K562 (cell line): ENCODE measurements around the gene SIRT2. TPM values are rescaled to one million over a fixed set of nuclear protein-coding genes. Genes with fewer than 3 reads are reported as not detected.

ENCODE experiments used
- CXXC5 ChIP-seq: fragments of 250-450 bp; sonication (Bioruptor Pico); IDR thresholded peaks from 2 replicates; pipeline ENCODE4 v1.8.0; 2022; ENCODE audit warnings: inconsistent platforms, mild to moderate bottlenecking, moderate library complexity
- FOXK1 ChIP-seq: sonication (generic); formaldehyde crosslinking; IDR thresholded peaks from 2 replicates; pipeline ENCODE4 v1.8.0; 2022; ENCODE audit warnings: missing genetic modification reagents, mild to moderate bottlenecking, borderline replicate concordance
- GABPB1 ChIP-seq: sonication (generic); formaldehyde crosslinking; IDR thresholded peaks from 2 replicates; pipeline ENCODE4 v1.8.0; 2022; ENCODE audit warnings: mild to moderate bottlenecking, missing genetic modification reagents
- GATAD2B ChIP-seq: fragments of 450-650 bp; IDR thresholded peaks from 2 replicates; pipeline ENCODE4 v1.6.1; 2017; ENCODE audit warnings: mild to moderate bottlenecking, borderline replicate concordance
- HDAC2 ChIP-seq: fragments of 450-650 bp; IDR thresholded peaks from 2 replicates; pipeline ENCODE4 v1.6.1; 2016; ENCODE audit warnings: mild to moderate bottlenecking
- HNRNPLL ChIP-seq: fragments of 200-400 bp; formaldehyde crosslinking; IDR thresholded peaks from 2 replicates; pipeline ENCODE4 v1.6.1; 2017; ENCODE audit warnings: low read length, low read depth, mild to moderate bottlenecking; ENCODE audit not compliant: poor library complexity, severe bottlenecking
- NFATC3 ChIP-seq: fragments of 450-650 bp; IDR thresholded peaks from 2 replicates; pipeline ENCODE4 v1.6.1; 2017; ENCODE audit warnings: mild to moderate bottlenecking
- NFIX ChIP-seq: fragments of 250-450 bp; sonication (Bioruptor Pico); IDR thresholded peaks from 2 replicates; pipeline ENCODE4 v1.4.0; 2020; ENCODE audit warnings: low read depth, mild to moderate bottlenecking, moderate library complexity
- POLR2AphosphoS5 ChIP-seq: IDR thresholded peaks from 2 replicates; pipeline ENCODE4 v1.6.1; 2011; ENCODE audit warnings: mild to moderate bottlenecking, low read depth, low read length, moderate library complexity; ENCODE audit not compliant: control insufficient read depth, insufficient read depth
- PRMT5 ChIP-seq: sonication (generic); formaldehyde crosslinking; IDR thresholded peaks from 2 replicates; pipeline ENCODE4 v1.5.0; 2020; ENCODE audit warnings: missing genetic modification reagents
- PYGO2 ChIP-seq: fragments of 450-650 bp; IDR thresholded peaks from 2 replicates; pipeline ENCODE4 v1.6.1; 2016; ENCODE audit warnings: mild to moderate bottlenecking, missing genetic modification characterization, moderate library complexity, missing compliant biosample characterization
- SMARCA4 ChIP-seq: fragments of 450-650 bp; IDR thresholded peaks from 2 replicates; pipeline ENCODE4 v1.6.1; 2016
- SP1 ChIP-seq: sonication (generic); formaldehyde crosslinking; IDR thresholded peaks from 2 replicates; pipeline ENCODE4 v1.8.1; 2022; ENCODE audit warnings: mild to moderate bottlenecking, missing genetic modification reagents
- TAL1 ChIP-seq: fragments of 450-650 bp; IDR thresholded peaks from 2 replicates; pipeline ENCODE4 v1.6.1; 2016; ENCODE audit warnings: mild to moderate bottlenecking
- TCF7 ChIP-seq: sonication (generic); IDR thresholded peaks from 2 replicates; pipeline ENCODE4 v1.6.1; 2016; ENCODE audit warnings: antibody characterized with exemption, borderline replicate concordance
- TRIM28 ChIP-seq: fragments of 450-650 bp; IDR thresholded peaks from 2 replicates; pipeline ENCODE4 v1.6.1; 2017
- VEZF1 ChIP-seq: fragments of 200-800 bp; sonication (Bioruptor generic); IDR thresholded peaks from 2 replicates; pipeline ENCODE4 v1.6.1; 2017; ENCODE audit warnings: missing genetic modification characterization, missing compliant biosample characterization
- ZKSCAN3 ChIP-seq: fragments of 250-450 bp; sonication (Bioruptor Pico); IDR thresholded peaks from 2 replicates; pipeline ENCODE4 v1.4.0; 2020
- ZNF354B ChIP-seq: fragments of 250-450 bp; sonication (Bioruptor Pico); IDR thresholded peaks from 2 replicates; pipeline ENCODE4 v1.4.0; 2020
- polyA plus RNA-seq, 8 experiments: library from polyadenylated mRNA; depleted of rRNA in 4 of 8; stranded (reverse) in 5 of 8; unstranded in 3 of 8; fragments of >200 nt; fragmentation: Nextera tagmentation in 2 of 8; fragmentation: Illumina TruSeq in 1 of 8; extraction: Ambion mirVana in 2 of 8; extraction: Trizol in 1 of 8; gene quantifications; 2 replicates each; pipeline versions ENCODE4 v1.2.1 to v1.2.3, GENCODE V29; 2011 to 2014; ENCODE audit warnings: inconsistent platforms in 1 of 8, missing spikeins in 1 of 8
- total RNA-seq, 7 experiments: library from RNA; depleted of rRNA in 6 of 7; stranded (reverse); fragments of >200 nt in 6 of 7; fragmentation: Illumina TruSeq in 2 of 7; extraction: Trizol in 2 of 7; gene quantifications; 2 replicates each; pipeline versions ENCODE4 v1.2.1 to v1.2.3, GENCODE V29; 2011 to 2021; ENCODE audit warnings: low replicate concordance in 1 of 7
- TF ChIP-seq, protein P1 (sequence below): fragments of 200-400 bp; formaldehyde crosslinking; IDR thresholded peaks from 2 replicates; pipeline ENCODE4 v1.6.1; 2017; ENCODE audit warnings: mild to moderate bottlenecking, low read depth, low read length, moderate library complexity
- TF ChIP-seq, protein P2 (sequence below): fragments of 450-650 bp; IDR thresholded peaks from one replicate; pipeline ENCODE4 v1.6.1; 2018; ENCODE audit warnings: mild to moderate bottlenecking, moderate library complexity; ENCODE audit not compliant: partially characterized antibody
- TF ChIP-seq, protein P3 (sequence below): sonication (generic); formaldehyde crosslinking; IDR thresholded peaks from 2 replicates; pipeline ENCODE4 v1.8.0; 2022; ENCODE audit warnings: mild to moderate bottlenecking, missing genetic modification reagents

SIRT2 gene
- total and polyA plus RNA-seq, 9 of the 15 experiments (the other 6 are each of a cell fraction or from before 2014, with no cell fraction given) = 2.3 to 35.2 (median 22.9) TPM

- TF ChIP-seq GABPB1 (CRISPR knock-in tag) = no peak
- no peak for TF ChIP-seq TCF7
- TF ChIP-seq PRMT5 (CRISPR knock-in tag) = no peak
- no peak for TF ChIP-seq TRIM28
- TF ChIP-seq ZNF354B = no peak
- peak; percentile 21; the same call in 1 of the 2 replicates for TF ChIP-seq POLR2AphosphoS5
- TF ChIP-seq HDAC2 = peak; percentile 33; the same call in 1 of the 2 replicates
- no peak for TF ChIP-seq NFIX (CRISPR knock-in tag)
- no peak for TF ChIP-seq TAL1
- TF ChIP-seq CXXC5 (CRISPR knock-in tag) = no peak; the same call in 1 of the 2 replicates
- no peak for TF ChIP-seq GATAD2B
- no peak for TF ChIP-seq FOXK1
- TF ChIP-seq, protein P1, sequence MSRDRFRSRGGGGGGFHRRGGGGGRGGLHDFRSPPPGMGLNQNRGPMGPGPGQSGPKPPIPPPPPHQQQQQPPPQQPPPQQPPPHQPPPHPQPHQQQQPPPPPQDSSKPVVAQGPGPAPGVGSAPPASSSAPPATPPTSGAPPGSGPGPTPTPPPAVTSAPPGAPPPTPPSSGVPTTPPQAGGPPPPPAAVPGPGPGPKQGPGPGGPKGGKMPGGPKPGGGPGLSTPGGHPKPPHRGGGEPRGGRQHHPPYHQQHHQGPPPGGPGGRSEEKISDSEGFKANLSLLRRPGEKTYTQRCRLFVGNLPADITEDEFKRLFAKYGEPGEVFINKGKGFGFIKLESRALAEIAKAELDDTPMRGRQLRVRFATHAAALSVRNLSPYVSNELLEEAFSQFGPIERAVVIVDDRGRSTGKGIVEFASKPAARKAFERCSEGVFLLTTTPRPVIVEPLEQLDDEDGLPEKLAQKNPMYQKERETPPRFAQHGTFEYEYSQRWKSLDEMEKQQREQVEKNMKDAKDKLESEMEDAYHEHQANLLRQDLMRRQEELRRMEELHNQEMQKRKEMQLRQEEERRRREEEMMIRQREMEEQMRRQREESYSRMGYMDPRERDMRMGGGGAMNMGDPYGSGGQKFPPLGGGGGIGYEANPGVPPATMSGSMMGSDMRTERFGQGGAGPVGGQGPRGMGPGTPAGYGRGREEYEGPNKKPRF = no peak
- peak; percentile 95 for TF ChIP-seq VEZF1
- no peak for TF ChIP-seq NFATC3
- no peak for TF ChIP-seq ZKSCAN3 (CRISPR knock-in tag)
- TF ChIP-seq, protein P2, sequence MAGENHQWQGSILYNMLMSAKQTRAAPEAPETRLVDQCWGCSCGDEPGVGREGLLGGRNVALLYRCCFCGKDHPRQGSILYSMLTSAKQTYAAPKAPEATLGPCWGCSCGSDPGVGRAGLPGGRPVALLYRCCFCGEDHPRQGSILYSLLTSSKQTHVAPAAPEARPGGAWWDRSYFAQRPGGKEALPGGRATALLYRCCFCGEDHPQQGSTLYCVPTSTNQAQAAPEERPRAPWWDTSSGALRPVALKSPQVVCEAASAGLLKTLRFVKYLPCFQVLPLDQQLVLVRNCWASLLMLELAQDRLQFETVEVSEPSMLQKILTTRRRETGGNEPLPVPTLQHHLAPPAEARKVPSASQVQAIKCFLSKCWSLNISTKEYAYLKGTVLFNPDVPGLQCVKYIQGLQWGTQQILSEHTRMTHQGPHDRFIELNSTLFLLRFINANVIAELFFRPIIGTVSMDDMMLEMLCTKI = no peak
- peak; percentile 57; the same call in 1 of the 2 replicates for TF ChIP-seq SP1 (CRISPR knock-in tag)
- 0 out of 2 replicates have a peak, but pooled peaks have one; percentile 43 for TF ChIP-seq SMARCA4
- TF ChIP-seq PYGO2 (tag) = no peak
- TF ChIP-seq HNRNPLL = peak; percentile 36
- TF ChIP-seq, protein P3, sequence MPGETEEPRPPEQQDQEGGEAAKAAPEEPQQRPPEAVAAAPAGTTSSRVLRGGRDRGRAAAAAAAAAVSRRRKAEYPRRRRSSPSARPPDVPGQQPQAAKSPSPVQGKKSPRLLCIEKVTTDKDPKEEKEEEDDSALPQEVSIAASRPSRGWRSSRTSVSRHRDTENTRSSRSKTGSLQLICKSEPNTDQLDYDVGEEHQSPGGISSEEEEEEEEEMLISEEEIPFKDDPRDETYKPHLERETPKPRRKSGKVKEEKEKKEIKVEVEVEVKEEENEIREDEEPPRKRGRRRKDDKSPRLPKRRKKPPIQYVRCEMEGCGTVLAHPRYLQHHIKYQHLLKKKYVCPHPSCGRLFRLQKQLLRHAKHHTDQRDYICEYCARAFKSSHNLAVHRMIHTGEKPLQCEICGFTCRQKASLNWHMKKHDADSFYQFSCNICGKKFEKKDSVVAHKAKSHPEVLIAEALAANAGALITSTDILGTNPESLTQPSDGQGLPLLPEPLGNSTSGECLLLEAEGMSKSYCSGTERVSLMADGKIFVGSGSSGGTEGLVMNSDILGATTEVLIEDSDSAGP (CRISPR knock-in tag) = peak; percentile 97
Observed at GRCh38 chr19:38852231-38853044, 47.0 kb downstream of the SIRT2 start (continued).
